ENCODE measurements around the gene DAGLB.
"Not testable (repeated sequence)": the region's sequence is repeated elsewhere in the genome, so short reads cannot be mapped to it uniquely, and the experiment has no call there.

Gene DAGLB

GRCh38 chr7:6425948-6426347 is 21.8 kb downstream of the DAGLB start:
- DNase-seq, result no peak

- DNase-seq, result no peak
Measured at GRCh38 chr7:6423942-6424701, 23.6 kb downstream of the DAGLB start.

- DNase-seq, result no peak
Measured at GRCh38 chr7:6422926-6423632, 24.7 kb downstream of the DAGLB start.

GRCh38 chr7:6422095-6422494 is 25.7 kb downstream of the DAGLB start:
- DNase-seq, result no peak

GRCh38 chr7:6420680-6421079 is 27.1 kb downstream of the DAGLB start:
- DNase-seq, result peak in 1 of 2 experiments; percentile 24

- peak in 1 of 2 experiments; percentile 49 for DNase-seq
Measured at GRCh38 chr7:6419310-6419773, 28.4 kb downstream of the DAGLB start.

- DNase-seq, result no peak
Measured at GRCh38 chr7:6417408-6417807, 30.3 kb downstream of the DAGLB start.

- DNase-seq, result no peak
Measured at GRCh38 chr7:6416516-6417145, 31.1 kb downstream of the DAGLB start.

GRCh38 chr7:6413637-6414036 is 34.1 kb downstream of the DAGLB start:
- no peak for DNase-seq

GRCh38 chr7:6409944-6410693 is 37.6 kb downstream of the DAGLB start:
- DNase-seq, result no peak

- no peak for DNase-seq
Measured at GRCh38 chr7:6409091-6409490, 38.7 kb downstream of the DAGLB start.

- no peak for DNase-seq
Measured at GRCh38 chr7:6407434-6407833, 40.3 kb downstream of the DAGLB start.

GRCh38 chr7:6406121-6406520 is 41.6 kb downstream of the DAGLB start:
- no peak for DNase-seq

GRCh38 chr7:6403907-6404306 is 43.8 kb downstream of the DAGLB start:
- no peak for DNase-seq

GRCh38 chr7:6402741-6403140 is 45.0 kb downstream of the DAGLB start:
- no peak for DNase-seq

GRCh38 chr7:6402041-6402440 is 45.7 kb downstream of the DAGLB start:
- no peak for DNase-seq

- DNase-seq, result no peak
Measured at GRCh38 chr7:6401536-6401935, 46.2 kb downstream of the DAGLB start.

- not testable (repeated sequence) for DNase-seq
Measured at GRCh38 chr7:6400243-6401105, 47.3 kb downstream of the DAGLB start.

- DNase-seq, result no peak
Measured at GRCh38 chr7:6399351-6399750, 48.4 kb downstream of the DAGLB start.

- no peak for DNase-seq
Measured at GRCh38 chr7:6398943-6399342, 48.8 kb downstream of the DAGLB start.

GRCh38 chr7:6397759-6398495 is 49.8 kb downstream of the DAGLB start:
- DNase-seq, result not testable (repeated sequence)
